ENCODE measurements around the gene RBFOX2.

- TF ChIP-seq, protein P1, sequence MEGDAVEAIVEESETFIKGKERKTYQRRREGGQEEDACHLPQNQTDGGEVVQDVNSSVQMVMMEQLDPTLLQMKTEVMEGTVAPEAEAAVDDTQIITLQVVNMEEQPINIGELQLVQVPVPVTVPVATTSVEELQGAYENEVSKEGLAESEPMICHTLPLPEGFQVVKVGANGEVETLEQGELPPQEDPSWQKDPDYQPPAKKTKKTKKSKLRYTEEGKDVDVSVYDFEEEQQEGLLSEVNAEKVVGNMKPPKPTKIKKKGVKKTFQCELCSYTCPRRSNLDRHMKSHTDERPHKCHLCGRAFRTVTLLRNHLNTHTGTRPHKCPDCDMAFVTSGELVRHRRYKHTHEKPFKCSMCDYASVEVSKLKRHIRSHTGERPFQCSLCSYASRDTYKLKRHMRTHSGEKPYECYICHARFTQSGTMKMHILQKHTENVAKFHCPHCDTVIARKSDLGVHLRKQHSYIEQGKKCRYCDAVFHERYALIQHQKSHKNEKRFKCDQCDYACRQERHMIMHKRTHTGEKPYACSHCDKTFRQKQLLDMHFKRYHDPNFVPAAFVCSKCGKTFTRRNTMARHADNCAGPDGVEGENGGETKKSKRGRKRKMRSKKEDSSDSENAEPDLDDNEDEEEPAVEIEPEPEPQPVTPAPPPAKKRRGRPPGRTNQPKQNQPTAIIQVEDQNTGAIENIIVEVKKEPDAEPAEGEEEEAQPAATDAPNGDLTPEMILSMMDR (IDR thresholded peaks at IDR 0.05), result no peak
- TF ChIP-seq POLR2A (IDR thresholded peaks at IDR 0.05) (no peak), EP300 (IDR thresholded peaks at IDR 0.05) (no peak), POLR2AphosphoS5 (IDR thresholded peaks at IDR 0.05) (no peak)
These were observed 319.7 kb downstream of the RBFOX2 start for GRCh38 chr22:35708917-35709316.
